DND-41 (cell line): ENCODE results near the gene ALG12.

Source experiments
- ATAC-seq: fragments of 200-7000 bp; cut with Tn5 transposase; 3 replicates; pipeline ENCODE4 v1.9.1; 2021; ENCODE audit warnings: low read depth; ENCODE audit not compliant: insufficient read depth
- DNase-seq: peaks from one replicate; pipeline ENCODE4 v3.0.0-alpha.2; 2020
- H2AFZ ChIP-seq: 2 replicates; pipeline ENCODE4 v1.6.0; 2012; ENCODE audit warnings: low read depth, low read length
- H3K27ac ChIP-seq: 2 replicates; pipeline ENCODE4 v1.5.1; 2012; ENCODE audit warnings: low read length, inconsistent platforms
- H3K27me3 ChIP-seq: fragments of 200-600 bp; sonication (generic); 2 replicates; pipeline ENCODE4 v1.6.0; 2012; ENCODE audit warnings: low read length, mild to moderate bottlenecking, inconsistent platforms; ENCODE audit not compliant: insufficient read depth, poor library complexity
- H3K36me3 ChIP-seq: 2 replicates; pipeline ENCODE4 v1.5.1; 2012; ENCODE audit warnings: low read length, inconsistent platforms; ENCODE audit not compliant: insufficient read depth
- H3K4me1 ChIP-seq: 2 replicates; pipeline ENCODE4 v1.5.1; 2012; ENCODE audit warnings: mild to moderate bottlenecking, low read length; ENCODE audit not compliant: insufficient read depth
- H3K4me2 ChIP-seq: 2 replicates; pipeline ENCODE4 v1.6.0; 2012; ENCODE audit warnings: mild to moderate bottlenecking, moderate library complexity, low read length, inconsistent platforms; ENCODE audit not compliant: insufficient read depth
- H3K4me3 ChIP-seq, 2 experiments: fragments of 200-600 bp in 1 of 2; shearing (Covaris generic) in 1 of 2; 2 replicates each; pipeline ENCODE4 v1.5.1; 2012 to 2016; ENCODE audit warnings: inconsistent platforms in 2 of 2, low read length in 2 of 2, mild to moderate bottlenecking in 2 of 2, low read depth in 1 of 2, moderate library complexity in 1 of 2
- H3K79me2 ChIP-seq: 2 replicates; pipeline ENCODE4 v1.6.0; 2012; ENCODE audit warnings: low read length, inconsistent platforms; ENCODE audit not compliant: insufficient read depth
- H3K9ac ChIP-seq: 2 replicates; pipeline ENCODE4 v1.6.0; 2012; ENCODE audit warnings: low read depth, mild to moderate bottlenecking, inconsistent platforms, low read length, moderate library complexity
- H3K9me3 ChIP-seq: 2 replicates; pipeline ENCODE4 v1.5.1; 2012; ENCODE audit warnings: low read length, moderate library complexity, mild to moderate bottlenecking, inconsistent platforms; ENCODE audit not compliant: insufficient read depth, severe bottlenecking
- H4K20me1 ChIP-seq: 2 replicates; pipeline ENCODE4 v1.6.0; 2012; ENCODE audit warnings: low read length; ENCODE audit not compliant: insufficient read depth
- EZH2 ChIP-seq: IDR thresholded peaks from 3 replicates; pipeline ENCODE4 v1.6.1; 2012; ENCODE audit warnings: borderline replicate concordance, low read depth, mild to moderate bottlenecking, moderate library complexity, low read length, inconsistent platforms; ENCODE audit not compliant: severe bottlenecking
- TF ChIP-seq, protein P1 (sequence below): IDR thresholded peaks from 2 replicates; pipeline ENCODE4 v1.5.1; 2012; ENCODE audit warnings: borderline replicate concordance, low read length, moderate library complexity, mild to moderate bottlenecking; ENCODE audit not compliant: poor library complexity, severe bottlenecking; ENCODE audit errors: extremely low read depth

The ALG12 gene

DNA sequence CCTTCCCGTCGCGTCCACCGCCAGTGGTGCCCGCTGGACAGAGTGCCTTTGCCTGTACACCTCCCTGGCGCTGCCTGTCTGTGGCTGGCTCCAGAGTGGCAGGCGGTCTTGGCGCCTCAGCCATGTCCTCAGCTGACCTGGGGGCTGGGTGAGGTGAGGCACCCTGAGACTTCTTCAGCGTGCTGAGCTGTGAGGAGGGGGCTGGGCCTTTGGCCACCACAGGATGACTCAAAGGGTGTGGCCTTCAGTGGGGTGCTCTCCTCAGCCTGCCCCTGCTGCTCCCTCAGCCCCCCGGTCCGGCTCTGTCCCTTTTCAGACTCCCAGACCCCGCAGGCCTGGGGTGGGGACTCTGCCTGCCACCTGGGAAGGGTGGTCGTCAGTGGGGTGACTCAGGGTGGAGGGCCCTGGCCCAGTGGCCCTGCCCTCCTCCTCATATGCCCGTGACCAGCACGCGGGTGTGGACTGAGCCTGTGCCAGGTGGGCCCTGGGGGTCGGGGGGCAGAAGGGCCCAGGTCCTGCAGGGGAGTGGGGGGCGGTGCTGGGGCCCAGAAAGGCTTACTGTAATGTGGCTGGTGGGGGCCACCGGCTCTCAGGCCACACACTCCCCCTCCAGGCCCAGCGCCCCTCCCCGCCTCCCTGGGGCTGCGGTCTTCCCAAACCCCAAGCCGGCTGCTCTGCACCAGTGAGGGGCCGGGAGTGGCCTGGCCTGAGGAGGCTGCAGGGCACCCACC lies 16.1 kb upstream of the ALG12 start:
- DNase-seq (no peak), ATAC-seq (no peak)
- H3K9me3 ChIP-seq, result no peaks in the 10 kb centered on the region
- H3K4me1 ChIP-seq, result peaks cover 26% of the 10 kb centered on the region
- no peak overlapping the region; the same call in 1 of the 2 replicates for H3K27ac ChIP-seq
- H3K9ac ChIP-seq, result peak overlapping the region; percentile 42; the same call in 1 of the 2 replicates
- no peak for TF ChIP-seq EZH2
- TF ChIP-seq, protein P1, sequence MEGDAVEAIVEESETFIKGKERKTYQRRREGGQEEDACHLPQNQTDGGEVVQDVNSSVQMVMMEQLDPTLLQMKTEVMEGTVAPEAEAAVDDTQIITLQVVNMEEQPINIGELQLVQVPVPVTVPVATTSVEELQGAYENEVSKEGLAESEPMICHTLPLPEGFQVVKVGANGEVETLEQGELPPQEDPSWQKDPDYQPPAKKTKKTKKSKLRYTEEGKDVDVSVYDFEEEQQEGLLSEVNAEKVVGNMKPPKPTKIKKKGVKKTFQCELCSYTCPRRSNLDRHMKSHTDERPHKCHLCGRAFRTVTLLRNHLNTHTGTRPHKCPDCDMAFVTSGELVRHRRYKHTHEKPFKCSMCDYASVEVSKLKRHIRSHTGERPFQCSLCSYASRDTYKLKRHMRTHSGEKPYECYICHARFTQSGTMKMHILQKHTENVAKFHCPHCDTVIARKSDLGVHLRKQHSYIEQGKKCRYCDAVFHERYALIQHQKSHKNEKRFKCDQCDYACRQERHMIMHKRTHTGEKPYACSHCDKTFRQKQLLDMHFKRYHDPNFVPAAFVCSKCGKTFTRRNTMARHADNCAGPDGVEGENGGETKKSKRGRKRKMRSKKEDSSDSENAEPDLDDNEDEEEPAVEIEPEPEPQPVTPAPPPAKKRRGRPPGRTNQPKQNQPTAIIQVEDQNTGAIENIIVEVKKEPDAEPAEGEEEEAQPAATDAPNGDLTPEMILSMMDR, result no peak
- no peak overlapping the region for H2AFZ ChIP-seq
- H3K36me3 ChIP-seq, result no peaks in the 10 kb centered on the region
- H3K27me3 ChIP-seq, result no peaks in the 10 kb centered on the region
- no peak overlapping the region; a peak in 1 of 4 replicates for H3K4me3 ChIP-seq
- H4K20me1 ChIP-seq, result peaks cover 13% of the 10 kb centered on the region
- no peaks in the 10 kb centered on the region for H3K79me2 ChIP-seq
- peak overlapping the region; percentile 46 for H3K4me2 ChIP-seq

DNA sequence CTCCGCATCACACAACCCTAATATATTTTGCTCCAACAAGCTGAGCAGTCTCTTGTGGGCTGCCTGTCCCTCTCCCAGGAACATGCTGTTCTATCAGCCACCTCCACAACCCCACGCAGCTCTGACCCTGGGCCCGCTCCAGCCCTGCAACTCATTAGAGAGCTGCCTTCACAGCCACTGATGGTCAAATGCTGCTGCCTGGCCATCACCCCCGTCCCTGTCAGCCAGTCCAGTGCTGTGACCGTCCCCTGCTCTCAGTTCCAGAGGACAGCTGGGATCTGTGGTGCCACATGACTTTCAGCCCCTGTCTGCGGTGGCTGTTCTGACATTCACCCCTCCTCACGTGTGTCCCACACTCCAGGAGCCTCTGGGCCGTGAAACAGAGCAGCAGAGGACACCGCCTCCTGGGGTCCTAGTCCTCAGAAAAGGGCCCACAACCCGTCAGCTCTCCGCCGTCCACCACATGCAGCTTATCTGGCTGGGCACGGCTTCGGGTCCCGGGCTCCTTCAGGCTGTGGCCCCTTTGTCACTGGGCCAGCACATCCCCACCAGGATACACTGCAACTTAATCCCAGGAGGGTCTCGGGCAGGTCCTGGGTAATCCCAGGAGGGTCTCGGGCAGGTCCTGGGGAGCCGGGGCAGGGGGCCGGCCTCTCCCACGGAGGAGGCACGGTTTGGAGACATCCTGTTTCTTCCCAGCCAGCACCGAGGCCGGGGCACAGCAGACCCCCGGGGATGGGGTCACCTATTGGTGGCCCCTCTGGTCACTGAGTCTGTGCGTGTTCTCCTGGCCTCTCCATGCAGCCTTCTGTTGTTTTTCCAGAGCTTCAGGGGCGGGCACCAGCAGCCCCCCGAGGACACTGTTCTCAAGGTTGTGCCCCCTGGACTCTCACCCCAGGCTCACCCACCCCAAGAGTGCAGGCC lies 15.3 kb upstream of the ALG12 start:
- DNase-seq (no peak), ATAC-seq (no peak)
- H3K9ac ChIP-seq, result no peak overlapping the region
- H3K4me1 ChIP-seq, result peaks cover 26% of the 10 kb centered on the region
- no peak overlapping the region for H2AFZ ChIP-seq
- TF ChIP-seq, protein P1, result no peak
- TF ChIP-seq EZH2, result no peak
- no peaks in the 10 kb centered on the region for H3K9me3 ChIP-seq
- H3K79me2 ChIP-seq, result no peaks in the 10 kb centered on the region
- H4K20me1 ChIP-seq, result peaks cover 13% of the 10 kb centered on the region
- no peak overlapping the region for H3K27ac ChIP-seq
- H3K4me3 ChIP-seq, result no peak overlapping the region
- H3K4me2 ChIP-seq, result no peak overlapping the region
- no peaks in the 10 kb centered on the region for H3K27me3 ChIP-seq
- H3K36me3 ChIP-seq, result no peaks in the 10 kb centered on the region

DNA sequence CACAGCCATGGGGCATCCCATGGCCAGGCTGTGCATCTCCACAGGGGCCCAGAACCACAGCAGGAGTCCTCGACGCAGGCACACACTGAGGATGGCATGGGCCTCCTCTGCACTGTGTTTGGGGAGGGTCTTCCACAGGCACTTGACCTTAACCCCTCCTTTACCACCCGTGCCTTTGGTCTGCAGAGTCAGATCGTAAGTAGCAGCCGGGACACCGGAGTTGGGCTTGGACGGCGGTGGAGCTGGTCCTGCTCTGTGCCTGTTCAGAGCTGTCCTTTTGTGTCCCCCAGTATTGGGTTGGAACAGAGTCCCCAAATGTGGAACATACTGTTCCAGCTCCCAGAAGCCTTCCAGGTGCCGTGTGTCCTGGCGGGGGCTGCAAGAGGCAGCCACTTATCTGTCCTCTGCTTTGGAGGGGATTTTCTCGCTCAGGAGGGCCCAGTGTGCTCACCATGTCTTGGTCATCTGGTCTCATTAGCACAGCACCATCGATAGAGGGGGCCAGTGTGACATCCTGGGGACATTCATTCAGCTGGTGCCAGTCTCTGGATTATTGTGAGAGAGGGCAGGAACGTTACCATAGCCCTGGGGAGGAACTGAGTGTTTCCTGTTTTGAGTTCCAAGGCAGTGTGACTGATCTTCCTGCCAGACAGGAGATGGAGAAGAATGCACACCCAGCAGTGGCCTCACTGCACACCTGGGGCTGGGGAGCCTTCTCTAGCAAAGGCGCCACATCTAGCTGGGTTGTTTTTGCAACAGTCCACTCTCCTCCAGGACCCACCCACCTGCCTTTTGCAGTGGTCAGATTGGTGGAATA lies 12.6 kb upstream of the ALG12 start:
- DNase-seq, result peak; percentile 32
- Histone ChIP-seq H4K20me1 (peaks cover 9% of the 10 kb centered on the region), H3K27ac (no peak overlapping the region), H3K27me3 (no peaks in the 10 kb centered on the region), H2AFZ (no peak overlapping the region), H3K9me3 (no peaks in the 10 kb centered on the region), H3K4me1 (peaks cover 16% of the 10 kb centered on the region), H3K36me3 (no peaks in the 10 kb centered on the region), H3K79me2 (no peaks in the 10 kb centered on the region), H3K4me3 (no peak overlapping the region), H3K9ac (no peak overlapping the region), H3K4me2 (no peak overlapping the region)
- no peak for ATAC-seq
- TF ChIP-seq, protein P1, result peak; percentile 55
- TF ChIP-seq EZH2, result no peak
